ENCODE data around the gene WDR35. TPM values are rescaled to one million over a fixed set of nuclear protein-coding genes. Genes with fewer than 3 reads are reported as not detected.

The WDR35 gene
- total RNA-seq, 1 experiment from 2014 or later: 15.5 TPM

DNA sequence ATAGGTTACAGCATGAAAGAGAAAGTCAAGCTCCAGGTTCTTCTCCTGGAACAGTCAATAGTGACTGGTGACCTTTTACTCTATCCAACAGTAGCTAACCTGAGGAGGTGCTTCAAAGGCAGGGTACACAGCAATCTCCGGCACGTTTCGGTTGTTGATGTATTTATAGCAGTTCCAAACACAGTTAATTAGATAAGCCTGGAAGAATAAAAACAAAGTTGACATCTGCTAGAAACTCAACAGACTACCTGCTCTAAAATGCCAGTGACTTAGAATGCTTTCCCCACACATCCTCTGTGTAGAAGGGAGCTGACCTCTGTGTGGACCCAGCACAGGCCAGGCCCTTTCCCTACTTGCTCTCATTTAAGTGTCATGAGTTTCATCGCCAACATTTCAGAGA lies 44.3 kb upstream of the WDR35 start:
- H3K9me3 Mint-ChIP-seq: no peaks in the 10 kb centered on the region
- no peaks in the 10 kb centered on the region for H3K4me1 Mint-ChIP-seq
- POLR2A ChIA-PET: interaction anchor here (1.0 kb wide), 2 partner anchors 10 to 19 kb away, joined by 3 read pairs; no protein-coding TSS in a partner anchor
- H3K36me3 Mint-ChIP-seq: peaks cover 79% of the 10 kb centered on the region
- H3K27me3 Mint-ChIP-seq (ENCODE audit: low read depth): no peaks in the 10 kb centered on the region
- TF ChIP-seq CBFB (CRISPR knock-in tag; IDR thresholded peaks at IDR 0.05; ENCODE audit: low read depth) (no peak), OVOL2 (CRISPR knock-in tag; IDR thresholded peaks at IDR 0.05; ENCODE audit: borderline replicate concordance) (no peak), E2F4 (CRISPR knock-in tag; IDR thresholded peaks at IDR 0.05; ENCODE audit: borderline replicate concordance, low read depth) (no peak), CDX4 (CRISPR knock-in tag; IDR thresholded peaks at IDR 0.05; ENCODE audit: borderline replicate concordance) (no peak), GABPB1 (CRISPR knock-in tag; IDR thresholded peaks at IDR 0.05) (no peak)
- TF ChIP-seq, protein P1, sequence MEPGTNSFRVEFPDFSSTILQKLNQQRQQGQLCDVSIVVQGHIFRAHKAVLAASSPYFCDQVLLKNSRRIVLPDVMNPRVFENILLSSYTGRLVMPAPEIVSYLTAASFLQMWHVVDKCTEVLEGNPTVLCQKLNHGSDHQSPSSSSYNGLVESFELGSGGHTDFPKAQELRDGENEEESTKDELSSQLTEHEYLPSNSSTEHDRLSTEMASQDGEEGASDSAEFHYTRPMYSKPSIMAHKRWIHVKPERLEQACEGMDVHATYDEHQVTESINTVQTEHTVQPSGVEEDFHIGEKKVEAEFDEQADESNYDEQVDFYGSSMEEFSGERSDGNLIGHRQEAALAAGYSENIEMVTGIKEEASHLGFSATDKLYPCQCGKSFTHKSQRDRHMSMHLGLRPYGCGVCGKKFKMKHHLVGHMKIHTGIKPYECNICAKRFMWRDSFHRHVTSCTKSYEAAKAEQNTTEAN (CRISPR knock-in tag; IDR thresholded peaks at IDR 0.05): no peak
- TF ChIP-seq, protein P2, sequence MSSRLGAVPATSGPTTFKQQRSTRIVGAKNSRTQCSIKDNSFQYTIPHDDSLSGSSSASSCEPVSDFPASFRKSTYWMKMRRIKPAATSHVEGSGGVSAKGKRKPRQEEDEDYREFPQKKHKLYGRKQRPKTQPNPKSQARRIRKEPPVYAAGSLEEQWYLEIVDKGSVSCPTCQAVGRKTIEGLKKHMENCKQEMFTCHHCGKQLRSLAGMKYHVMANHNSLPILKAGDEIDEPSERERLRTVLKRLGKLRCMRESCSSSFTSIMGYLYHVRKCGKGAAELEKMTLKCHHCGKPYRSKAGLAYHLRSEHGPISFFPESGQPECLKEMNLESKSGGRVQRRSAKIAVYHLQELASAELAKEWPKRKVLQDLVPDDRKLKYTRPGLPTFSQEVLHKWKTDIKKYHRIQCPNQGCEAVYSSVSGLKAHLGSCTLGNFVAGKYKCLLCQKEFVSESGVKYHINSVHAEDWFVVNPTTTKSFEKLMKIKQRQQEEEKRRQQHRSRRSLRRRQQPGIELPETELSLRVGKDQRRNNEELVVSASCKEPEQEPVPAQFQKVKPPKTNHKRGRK (CRISPR knock-in tag; IDR thresholded peaks at IDR 0.05; ENCODE audit: borderline replicate concordance): no peak
- TF ChIP-seq, protein P3, sequence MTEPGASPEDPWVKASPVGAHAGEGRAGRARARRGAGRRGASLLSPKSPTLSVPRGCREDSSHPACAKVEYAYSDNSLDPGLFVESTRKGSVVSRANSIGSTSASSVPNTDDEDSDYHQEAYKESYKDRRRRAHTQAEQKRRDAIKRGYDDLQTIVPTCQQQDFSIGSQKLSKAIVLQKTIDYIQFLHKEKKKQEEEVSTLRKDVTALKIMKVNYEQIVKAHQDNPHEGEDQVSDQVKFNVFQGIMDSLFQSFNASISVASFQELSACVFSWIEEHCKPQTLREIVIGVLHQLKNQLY (CRISPR knock-in tag; IDR thresholded peaks at IDR 0.05): no peak
- TF ChIP-seq, protein P4, sequence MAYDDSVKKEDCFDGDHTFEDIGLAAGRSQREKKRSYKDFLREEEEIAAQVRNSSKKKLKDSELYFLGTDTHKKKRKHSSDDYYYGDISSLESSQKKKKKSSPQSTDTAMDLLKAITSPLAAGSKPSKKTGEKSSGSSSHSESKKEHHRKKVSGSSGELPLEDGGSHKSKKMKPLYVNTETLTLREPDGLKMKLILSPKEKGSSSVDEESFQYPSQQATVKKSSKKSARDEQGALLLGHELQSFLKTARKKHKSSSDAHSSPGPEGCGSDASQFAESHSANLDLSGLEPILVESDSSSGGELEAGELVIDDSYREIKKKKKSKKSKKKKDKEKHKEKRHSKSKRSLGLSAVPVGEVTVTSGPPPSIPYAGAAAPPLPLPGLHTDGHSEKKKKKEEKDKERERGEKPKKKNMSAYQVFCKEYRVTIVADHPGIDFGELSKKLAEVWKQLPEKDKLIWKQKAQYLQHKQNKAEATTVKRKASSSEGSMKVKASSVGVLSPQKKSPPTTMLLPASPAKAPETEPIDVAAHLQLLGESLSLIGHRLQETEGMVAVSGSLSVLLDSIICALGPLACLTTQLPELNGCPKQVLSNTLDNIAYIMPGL (CRISPR knock-in tag; IDR thresholded peaks at IDR 0.05): no peak
- ATAC-seq (no peak), DNase-seq (ENCODE audit: low spot score) (no peak)
- H3K4me3 Mint-ChIP-seq: no peak overlapping the region
- CTCF ChIA-PET: interaction anchor here (1.7 kb wide), 1 partner anchor 19 kb away, joined by 14 read pairs; no protein-coding TSS in a partner anchor
- no peak overlapping the region for H3K27ac Mint-ChIP-seq

DNA sequence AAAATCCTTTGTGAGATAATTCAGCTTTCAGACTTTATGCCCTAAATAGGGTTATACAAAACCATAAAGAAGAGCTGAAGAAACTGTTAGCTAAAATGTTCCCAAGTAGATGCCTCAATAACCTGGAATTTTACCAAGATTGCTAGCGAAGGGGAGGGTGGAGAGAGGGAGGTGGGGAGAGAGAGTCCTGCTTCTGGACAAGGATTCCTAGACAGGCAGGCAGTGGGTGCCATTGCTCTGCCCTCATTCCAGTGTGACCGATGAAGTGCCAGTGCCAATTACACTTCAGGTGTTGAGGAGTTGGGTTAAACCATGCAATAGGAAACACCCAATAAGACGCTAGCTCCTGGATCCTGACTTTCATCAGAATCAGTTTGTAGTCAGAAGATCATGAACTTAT lies 43.4 kb upstream of the WDR35 start:
- ChIA-PET CTCF (interaction anchor here (1.7 kb wide), 1 partner anchor 18 kb away, joined by 14 read pairs; no protein-coding TSS in a partner anchor), POLR2A (no interaction called here)
- H3K9me3 Mint-ChIP-seq: no peaks in the 10 kb centered on the region
- DNase-seq (ENCODE audit: low spot score): no peak
- no peaks in the 10 kb centered on the region for H3K4me1 Mint-ChIP-seq
- peaks cover 80% of the 10 kb centered on the region for H3K36me3 Mint-ChIP-seq
- H3K27me3 Mint-ChIP-seq (ENCODE audit: low read depth): no peaks in the 10 kb centered on the region
- H3K27ac Mint-ChIP-seq: no peak overlapping the region
- H3K4me3 Mint-ChIP-seq: no peak overlapping the region
- TF ChIP-seq ZNF232 (CRISPR knock-in tag; IDR thresholded peaks at IDR 0.05) (no peak), TP53 (CRISPR knock-in tag; IDR thresholded peaks at IDR 0.05) (no peak), ATF1 (CRISPR knock-in tag; IDR thresholded peaks at IDR 0.05) (no peak), MYBL2 (CRISPR knock-in tag; IDR thresholded peaks at IDR 0.05) (no peak), ZNF423 (CRISPR knock-in tag; IDR thresholded peaks at IDR 0.05) (no peak)
- ATAC-seq: no peak

GRCh38 chr2:20030224-20030623 lies 40.3 kb upstream of the WDR35 start:
- no peak overlapping the region for H3K27ac Mint-ChIP-seq
- no peaks in the 10 kb centered on the region for H3K9me3 Mint-ChIP-seq
- TF ChIP-seq SMAD4 (CRISPR knock-in tag; IDR thresholded peaks at IDR 0.05): no peak
- no peak for TF ChIP-seq FOXK1 (CRISPR knock-in tag; IDR thresholded peaks at IDR 0.05)
- TF ChIP-seq ZNF423 (CRISPR knock-in tag; IDR thresholded peaks at IDR 0.05): no peak
- no peak for TF ChIP-seq NFE2L1 (CRISPR knock-in tag; IDR thresholded peaks at IDR 0.05)
- DNase-seq (ENCODE audit: low spot score) (no peak), ATAC-seq (no peak)
- no peak overlapping the region for H3K4me3 Mint-ChIP-seq
- ChIA-PET CTCF (interaction anchor here (2.6 kb wide), 1 partner anchor 14 kb away, joined by 11 read pairs; no protein-coding TSS in a partner anchor), POLR2A (no interaction called here)
- no peaks in the 10 kb centered on the region for H3K4me1 Mint-ChIP-seq
- H3K36me3 Mint-ChIP-seq: peaks cover 54% of the 10 kb centered on the region
- no peaks in the 10 kb centered on the region for H3K27me3 Mint-ChIP-seq (ENCODE audit: low read depth)
